Stimulated activated CD8-positive, alpha-beta memory T cell treated with anti-CD3 and anti-CD28 coated beads, Interleukin-4, amount 100 ng/mL, for 24 hours (primary cell): Measurements from ENCODE around the gene TRUB1.
"Not testable (repeated sequence)": the region's sequence is repeated elsewhere in the genome, so short reads cannot be mapped to it uniquely, and the experiment has no call there.

ENCODE experiments used
- DNase-seq: peaks from one replicate; pipeline ENCODE4 v3.0.0-alpha.2; 2020; ENCODE audit warnings: low read depth

The TRUB1 gene

DNA sequence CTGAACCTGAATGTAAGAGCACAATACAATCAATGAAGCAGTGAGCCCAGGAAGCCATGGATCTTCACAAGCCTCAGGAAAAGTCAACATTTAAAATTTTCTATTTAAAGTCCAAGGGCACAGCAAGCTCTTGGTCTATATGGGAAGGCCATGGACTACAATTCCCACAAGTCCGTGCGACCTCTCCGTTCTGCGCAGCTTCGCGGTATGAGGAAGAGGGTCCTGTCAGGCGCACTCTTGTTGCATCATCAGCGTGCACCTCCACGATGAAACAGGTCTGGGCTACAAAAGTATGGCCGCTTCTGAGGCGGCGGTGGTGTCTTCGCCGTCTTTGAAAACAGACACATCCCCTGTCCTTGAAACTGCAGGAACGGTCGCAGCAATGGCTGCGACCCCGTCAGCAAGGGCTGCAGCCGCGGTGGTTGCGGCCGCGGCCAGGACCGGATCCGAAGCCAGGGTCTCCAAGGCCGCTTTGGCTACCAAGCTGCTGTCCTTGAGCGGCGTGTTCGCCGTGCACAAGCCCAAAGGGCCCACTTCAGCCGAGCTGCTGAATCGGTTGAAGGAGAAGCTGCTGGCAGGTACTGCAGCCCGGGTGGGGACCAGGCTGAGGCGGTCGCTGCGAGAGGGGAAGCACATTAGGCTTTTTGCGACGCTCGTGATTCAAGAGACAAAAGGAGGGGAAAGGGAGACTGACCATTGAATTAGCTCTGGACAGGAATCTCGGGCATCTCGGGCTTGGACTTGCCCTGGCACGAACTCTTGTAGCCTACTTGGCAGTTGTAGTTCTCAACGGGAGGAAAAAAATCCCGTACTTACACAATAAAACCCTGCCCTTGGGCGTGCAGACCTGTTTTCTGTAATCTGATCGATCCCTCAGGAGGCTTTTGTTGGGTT lies at the start of gene TRUB1:
TSS of gene TRUB1 (plus strand) at position 234 of the 894 bp plus-strand sequence. CDS start at position 293, 59 bp downstream.
- peak; percentile 82 for DNase-seq

GRCh38 chr10:114893251-114893650 lies 44.7 kb upstream of the TRUB1 start:
- DNase-seq: no peak

GRCh38 chr10:114894911-114895310 lies 43.1 kb upstream of the TRUB1 start:
- no peak for DNase-seq

DNA sequence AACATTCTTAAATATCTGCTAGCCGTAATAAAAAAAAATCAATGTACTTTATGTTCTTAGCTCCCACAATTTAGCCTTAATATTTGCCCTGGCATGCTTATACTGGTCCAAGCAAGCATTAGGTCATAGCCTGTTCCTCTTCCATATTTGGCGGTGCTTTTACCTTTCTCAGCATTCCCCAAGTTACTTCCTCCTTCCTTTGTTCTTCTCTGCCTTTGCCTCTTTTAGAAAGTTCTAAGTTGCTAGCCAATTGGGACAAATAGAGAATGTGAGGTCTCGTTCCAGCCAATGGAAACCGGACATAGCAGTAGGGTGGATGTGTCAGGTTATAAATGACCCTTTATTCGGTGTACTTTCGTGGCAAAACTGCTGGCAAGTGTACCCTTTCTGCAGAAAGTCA lies 41.0 kb upstream of the TRUB1 start:
- not testable (repeated sequence) for DNase-seq

DNA sequence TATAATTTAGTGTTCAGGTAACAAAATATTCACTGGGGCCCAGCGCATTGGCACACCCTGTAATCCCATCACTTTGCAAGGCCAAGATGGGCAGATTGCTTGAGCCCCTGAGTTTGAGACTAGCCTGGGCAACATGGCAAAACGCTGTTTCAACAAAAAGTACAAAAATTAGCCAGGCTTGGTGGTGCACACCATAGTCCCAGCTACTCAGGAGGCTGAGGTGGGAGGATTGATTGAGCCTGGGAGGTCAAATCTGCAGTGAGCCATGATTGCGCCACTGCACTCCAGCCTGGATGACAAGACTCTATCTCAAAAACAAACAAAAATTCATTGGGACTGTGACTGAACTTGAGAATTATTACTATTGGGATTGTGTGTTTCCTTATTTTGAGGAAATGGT lies 40.4 kb upstream of the TRUB1 start:
- DNase-seq: no peak

DNA sequence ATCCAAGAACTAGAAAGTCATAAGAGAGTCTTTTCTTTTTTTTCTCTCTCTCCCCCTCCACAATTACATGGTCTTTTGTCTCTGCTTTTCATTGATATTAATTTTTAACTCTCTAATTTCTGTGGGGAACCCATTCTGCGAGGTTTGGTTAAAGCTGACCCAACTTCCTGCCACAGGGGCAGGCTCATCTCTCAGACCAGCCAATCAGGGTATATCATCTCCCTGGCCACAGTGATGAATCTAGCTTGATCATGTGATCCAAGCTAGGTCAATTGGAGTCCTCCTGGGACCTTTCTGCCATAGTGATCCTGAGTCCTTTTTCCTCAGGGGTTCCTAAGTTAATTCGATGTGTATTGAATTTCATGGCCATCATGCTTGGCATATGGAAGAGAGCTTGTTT lies 38.0 kb upstream of the TRUB1 start:
- no peak for DNase-seq

- DNase-seq: no peak
Measured at GRCh38 chr10:114900658-114901057, 37.3 kb upstream of the TRUB1 start.

- DNase-seq: no peak
Measured at GRCh38 chr10:114902151-114902550, 35.8 kb upstream of the TRUB1 start.

- no peak for DNase-seq
Measured at GRCh38 chr10:114905450-114905849, 32.5 kb upstream of the TRUB1 start.

DNA sequence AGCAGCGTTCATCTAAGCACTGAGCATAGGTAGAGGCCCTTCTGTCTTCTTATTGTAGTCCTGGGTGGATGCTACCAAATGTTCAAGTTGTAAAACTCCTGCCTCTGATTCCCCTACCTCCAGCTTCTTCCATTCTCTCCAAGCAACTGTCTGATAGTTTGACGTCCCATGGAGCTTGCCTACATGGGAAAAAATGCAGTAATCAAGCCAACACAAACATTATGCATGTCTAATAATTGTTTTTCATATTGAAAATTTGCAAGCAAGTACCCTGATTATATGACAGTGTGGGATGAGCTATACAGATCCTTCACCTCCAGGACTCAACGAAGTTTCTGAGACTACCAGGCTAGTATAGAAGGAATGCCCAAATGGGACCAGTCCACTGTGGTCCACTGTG lies 31.0 kb upstream of the TRUB1 start:
- no peak for DNase-seq

DNA sequence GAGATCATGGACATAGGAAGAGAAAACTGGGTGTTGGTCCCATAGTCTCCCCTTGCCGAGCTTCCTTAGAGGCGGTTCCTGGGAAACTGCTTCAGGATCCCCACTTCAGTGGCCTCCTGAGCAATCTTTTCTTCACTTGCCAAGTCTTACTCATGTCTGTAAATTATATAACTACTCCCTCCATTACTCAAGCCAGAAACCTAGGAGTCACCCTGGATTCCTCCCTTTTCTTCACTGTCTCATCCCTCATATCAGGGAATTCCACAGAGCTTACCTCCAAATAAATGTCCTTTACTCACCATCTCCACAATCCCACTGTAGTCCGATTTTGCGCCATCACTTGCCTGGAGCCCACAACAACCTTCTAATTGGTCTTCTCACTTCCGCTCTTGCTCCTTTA lies 29.1 kb upstream of the TRUB1 start:
- no peak for DNase-seq

DNA sequence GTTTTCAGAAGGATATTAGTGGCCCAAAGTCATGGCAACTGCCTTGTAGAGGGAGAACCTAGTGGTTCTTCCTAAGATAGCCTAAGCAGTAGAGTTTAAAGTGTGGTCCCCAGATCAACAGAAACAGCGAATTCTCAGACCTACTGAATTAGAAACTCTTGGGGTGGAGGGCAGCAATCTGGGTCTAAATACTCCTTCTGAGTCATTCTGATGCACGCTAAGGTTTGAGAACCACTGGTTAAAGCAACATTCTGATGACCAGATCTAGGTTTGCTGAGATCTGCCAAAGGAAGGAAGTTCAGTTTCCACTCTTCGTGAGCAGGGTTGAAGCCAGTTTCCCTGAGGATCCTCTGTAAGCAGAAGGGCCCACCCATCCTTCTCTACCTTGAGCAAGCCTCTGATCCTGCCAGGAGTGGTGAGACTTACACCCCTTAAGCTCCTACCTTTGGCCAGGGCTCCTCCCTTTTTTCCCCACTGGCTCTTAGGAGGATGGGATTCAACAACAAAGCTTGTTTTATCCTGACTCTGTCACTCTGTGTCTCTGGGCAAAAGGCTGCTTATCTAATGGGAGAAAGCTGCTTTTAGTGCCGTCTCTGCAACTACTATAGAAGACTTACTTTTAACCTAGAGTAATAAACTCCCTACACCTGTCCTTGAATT lies 26.8 kb upstream of the TRUB1 start:
- no peak for DNase-seq

GRCh38 chr10:114911801-114912469 lies 26.1 kb upstream of the TRUB1 start:
- no peak for DNase-seq

- DNase-seq: no peak
Measured at GRCh38 chr10:114912470-114912859, 25.5 kb upstream of the TRUB1 start.

GRCh38 chr10:114914560-114914959 lies 23.4 kb upstream of the TRUB1 start:
- DNase-seq: no peak

DNA sequence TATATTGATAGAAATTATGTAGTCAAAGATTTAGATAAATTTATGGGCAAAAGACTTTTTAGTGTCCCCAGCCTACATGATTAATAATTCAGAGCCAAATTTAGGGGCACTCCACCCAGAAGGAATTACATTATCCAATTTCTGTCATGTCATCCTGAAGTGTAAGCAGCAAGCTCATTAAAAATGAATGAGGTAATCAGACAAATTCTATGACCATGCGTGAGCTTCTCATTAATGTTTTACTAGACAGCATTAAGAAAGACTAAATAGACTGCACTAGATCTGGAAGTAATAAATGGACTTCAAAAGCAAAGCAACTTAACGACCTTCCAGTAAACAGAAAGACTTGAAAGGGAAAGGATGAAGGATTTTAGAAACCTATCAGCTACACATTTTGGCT lies 22.7 kb upstream of the TRUB1 start:
- DNase-seq: no peak

GRCh38 chr10:114916653-114917052 lies 21.3 kb upstream of the TRUB1 start:
- no peak for DNase-seq

DNA sequence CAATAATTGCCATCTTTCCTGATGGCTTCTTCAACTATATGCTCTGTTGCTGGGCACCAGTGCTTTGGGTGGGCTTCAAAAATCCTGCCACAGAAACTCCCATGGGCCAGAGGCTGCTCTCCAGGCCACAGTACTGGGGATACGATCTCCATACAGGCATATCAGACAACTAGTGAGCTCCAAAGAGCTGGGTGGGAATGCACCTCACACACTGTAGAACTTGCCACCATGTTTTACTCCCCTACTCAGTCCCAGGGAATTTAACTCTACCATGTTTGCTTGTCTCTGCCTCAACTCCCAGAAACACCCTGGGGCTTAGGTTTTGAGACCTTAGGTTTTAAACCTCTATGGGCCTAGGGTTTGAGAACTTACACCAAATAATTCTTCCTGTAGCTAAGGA lies 20.5 kb upstream of the TRUB1 start:
- no peak for DNase-seq

DNA sequence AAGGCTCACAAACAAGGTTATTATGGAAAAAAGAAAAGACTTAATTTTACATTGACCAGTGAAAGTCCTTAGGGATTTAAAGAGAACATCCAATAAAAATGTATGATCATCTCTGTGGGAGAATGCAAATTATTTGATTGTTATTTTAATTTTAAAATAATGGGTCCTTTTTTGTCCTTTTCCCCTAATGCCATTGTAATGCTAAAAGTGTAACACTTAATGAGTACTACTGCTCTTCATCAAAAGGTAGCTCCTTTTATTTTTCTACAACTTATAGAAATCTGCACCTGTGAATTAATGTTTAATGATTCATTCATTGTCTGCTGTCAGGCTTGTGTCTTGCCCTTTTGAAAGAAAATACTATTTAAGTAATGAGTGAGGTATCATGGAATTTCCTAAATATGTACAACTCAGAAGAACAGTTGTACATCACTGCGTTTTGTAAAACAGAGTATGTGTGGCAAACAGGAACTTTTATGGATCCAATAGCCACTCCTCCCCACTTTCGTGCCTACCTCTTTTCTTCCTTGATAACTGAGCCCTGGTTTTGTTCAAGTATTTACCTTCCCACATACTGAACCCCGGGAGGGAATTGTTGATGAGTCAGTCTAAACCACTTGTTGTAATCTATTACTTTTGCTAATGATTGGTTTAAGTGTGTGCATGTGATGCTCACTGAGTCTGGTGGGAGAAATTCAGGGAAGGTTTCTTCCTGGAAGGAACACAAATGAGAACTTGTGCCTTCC lies 19.9 kb upstream of the TRUB1 start:
- DNase-seq: no peak

GRCh38 chr10:114920459-114920858 lies 17.5 kb upstream of the TRUB1 start:
- no peak for DNase-seq

DNA sequence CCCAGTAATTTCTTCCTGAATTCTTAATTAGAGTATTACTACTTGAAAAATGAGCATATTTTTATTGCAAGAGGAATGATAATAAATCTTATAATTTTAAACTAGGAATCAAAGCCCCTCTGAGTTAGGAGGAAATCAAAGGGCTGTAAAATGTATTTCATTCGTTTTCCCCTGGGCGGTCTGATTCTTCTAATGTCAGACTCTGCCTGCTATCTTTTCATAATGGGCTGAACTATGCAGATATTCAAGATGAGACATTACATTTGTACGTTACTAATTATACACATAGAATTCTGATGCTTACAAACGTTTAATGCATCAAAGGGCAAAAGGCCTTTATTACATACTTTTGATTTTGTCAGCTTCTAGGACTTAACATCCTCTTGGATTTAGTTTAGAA lies 16.0 kb upstream of the TRUB1 start:
- no peak for DNase-seq

- DNase-seq: no peak
Measured at GRCh38 chr10:114923551-114923950, 14.4 kb upstream of the TRUB1 start.
